Sigmoid colon (tissue), 3 donors: ENCODE data around the gene BCL2L12.

ENCODE experiments used
- CTCF ChIP-seq, 4 experiments: fragments of 450-650 bp in 3 of 4; fragments of 200-600 bp in 1 of 4; IDR thresholded peaks; one replicate each; pipeline ENCODE4 v1.5.1; 2016 to 2019; ENCODE audit warnings: antibody characterized with exemption in 4 of 4, mild to moderate bottlenecking in 3 of 4, moderate library complexity in 2 of 4
- POLR2A ChIP-seq, 2 donors: fragments of 450-650 bp; IDR thresholded peaks; one replicate each; pipeline ENCODE4 v1.6.1; 2016; ENCODE audit warnings: antibody characterized with exemption in 2 of 2, mild to moderate bottlenecking in 2 of 2, moderate library complexity in 2 of 2

- TF ChIP-seq CTCF (IDR thresholded peaks at IDR 0.05) (no peak), POLR2A (IDR thresholded peaks at IDR 0.05) (no peak)
Observed at GRCh38 chr19:49676784-49677230, 11.1 kb downstream of the BCL2L12 start.
